ENCODE measurements around the gene FYTTD1. TPM values are rescaled to one million over a fixed set of nuclear protein-coding genes. Genes with fewer than 3 reads are reported as not detected.

Gene FYTTD1
- total RNA-seq, 1 donor from 2014 or later: 90.5 TPM

DNA sequence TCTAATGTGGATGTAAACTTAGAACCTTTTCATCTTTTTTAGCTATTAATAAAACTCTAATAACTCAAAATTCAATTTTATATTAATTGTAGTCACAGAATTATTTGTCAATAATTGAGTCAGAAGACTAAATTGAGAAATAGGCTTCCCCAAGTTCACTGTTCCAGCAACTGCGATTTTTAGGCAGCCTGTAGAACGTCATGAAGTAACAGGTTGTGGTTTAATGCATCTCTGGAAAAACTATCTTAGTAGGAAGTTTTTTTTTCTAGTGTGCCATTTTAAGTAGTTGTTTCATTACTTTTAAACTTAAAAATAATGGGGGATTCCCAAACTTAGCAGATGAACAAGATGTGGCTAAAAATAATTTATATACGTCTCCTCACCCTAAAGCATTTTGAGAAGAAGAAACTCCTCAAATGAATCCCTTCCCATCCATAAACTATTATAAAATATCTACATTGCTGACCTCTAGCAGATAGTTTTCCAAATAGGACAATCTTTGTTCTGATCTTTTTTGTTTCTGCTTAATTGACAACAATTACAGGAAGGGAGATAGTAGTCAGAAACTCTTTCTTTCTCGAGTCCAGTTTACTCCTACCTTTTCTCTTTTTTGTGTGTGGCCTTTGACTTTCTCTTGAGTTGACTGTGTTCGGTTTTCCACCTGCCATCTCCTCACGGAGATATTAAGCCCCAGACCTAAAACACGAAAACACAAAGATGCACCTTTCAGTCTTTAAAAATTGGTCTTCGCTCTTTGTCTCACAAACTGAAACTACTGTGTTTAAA is 84.4 kb downstream of the FYTTD1 start:
- no peak for DNase-seq (ENCODE audit: low read depth)

DNA sequence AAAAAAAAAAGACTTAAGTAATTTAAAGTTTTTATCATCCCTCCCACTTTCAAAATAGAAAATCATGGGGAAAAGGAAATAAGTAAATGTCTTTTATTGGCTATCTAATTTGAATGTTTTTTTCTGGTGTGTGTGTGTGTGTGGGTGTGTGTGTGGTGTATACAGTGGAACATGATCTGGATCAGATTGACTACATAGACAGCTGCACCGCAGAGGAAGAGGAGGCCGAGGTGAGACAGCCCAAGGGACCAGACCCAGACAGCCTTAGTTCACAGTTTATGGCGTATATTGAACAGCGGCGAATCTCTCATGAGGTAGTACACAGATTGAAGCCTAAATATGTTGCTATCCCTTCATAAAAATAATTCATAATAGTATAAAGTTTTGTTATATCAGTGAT is 85.8 kb downstream of the FYTTD1 start:
- DNase-seq (ENCODE audit: low read depth): no peak

DNA sequence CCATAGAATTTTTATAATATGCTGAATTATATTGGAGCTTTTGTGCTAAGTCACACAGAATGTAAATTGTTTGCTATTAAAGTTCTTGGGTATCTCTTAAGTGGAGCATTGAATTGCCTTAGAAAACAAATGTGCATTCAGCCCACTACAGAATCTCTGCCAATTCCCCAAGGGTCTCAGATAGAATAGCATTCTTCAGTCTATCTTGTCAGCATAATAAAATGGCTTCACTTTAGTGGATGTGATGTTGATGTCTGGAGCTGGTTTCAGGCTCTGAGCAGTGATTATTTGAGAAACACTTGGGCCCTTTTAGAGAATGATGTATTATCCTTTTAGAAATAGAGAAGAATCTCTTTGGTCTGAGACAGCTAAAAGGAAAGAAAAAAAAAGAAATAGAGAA is 86.6 kb downstream of the FYTTD1 start:
- DNase-seq (ENCODE audit: low read depth): no peak

Other genes starting within 250 kb of the FYTTD1 start
- gene BDH1, start 193.9 kb upstream of the FYTTD1 start, total RNA-seq: 4.0 and 6.6 TPM in 2 replicates
- 11.5 and 13.9 TPM in 2 replicates for gene RUBCN, start 13.0 kb upstream of the FYTTD1 start, total RNA-seq
- gene LRCH3, start 41.4 kb downstream of the FYTTD1 start, total RNA-seq: 21.7 and 72.8 TPM in 2 replicates
- 422 and 791 TPM in 2 replicates for gene RPL35A, start 200.3 kb downstream of the FYTTD1 start, total RNA-seq
- gene LMLN, start 210.3 kb downstream of the FYTTD1 start, total RNA-seq: 5.2 and 18.2 TPM in 2 replicates